ENCODE data around the gene ATP2C1.

ATP2C1 gene

GRCh38 chr3:131050001-131050400, 156.1 kb downstream of the ATP2C1 start:
- H3K4me3 ChIP-seq (ENCODE audit: low read length) = no peak overlapping the region
- TF ChIP-seq CTCF (conservative IDR thresholded peaks at IDR 0.05; ENCODE audit: low read length) = no peak
- no peak for DNase-seq (ENCODE audit: low read depth)

GRCh38 chr3:131053043-131053859, 159.4 kb downstream of the ATP2C1 start:
- no peak overlapping the region for H3K4me3 ChIP-seq (ENCODE audit: low read length)
- DNase-seq (ENCODE audit: low read depth) = peak; percentile 11
- peak; percentile 40 for TF ChIP-seq CTCF (conservative IDR thresholded peaks at IDR 0.05; ENCODE audit: low read length)

Data from AG10803 (cell line).